K562 (cell line): Measurements from ENCODE around the gene MYCBPAP. TPM values are rescaled to one million over a fixed set of nuclear protein-coding genes. Genes with fewer than 3 reads are reported as not detected.

Source experiments
- ATAC-seq: fragments of 200-7000 bp; cut with Tn5 transposase; 3 replicates; pipeline ENCODE4 v1.9.1; 2020; ENCODE audit warnings: moderate library complexity
- BruUV-seq: library from RNA; stranded (reverse); fragments of 400-500 nt; replicated peaks from 2 replicates; lab custom pipeline; 2021; lab: Mats Ljungman, UMichigan
- CTCF ChIA-PET: fragments of 300-600 bp; formaldehyde crosslinking; extraction: SDS; loops from one replicate; lab custom pipeline; 2021; ENCODE audit warnings: low intra/inter-chr PET ratio; lab: Yijun Ruan, JAX
- POLR2A ChIA-PET: fragments of 300-600, 350-650 bp; sonication (Branson Sonifier 250); formaldehyde crosslinking; extraction: SDS; loops from one replicate; lab custom pipeline; 2021; ENCODE audit warnings: antibody characterized with exemption, inconsistent platforms; lab: Yijun Ruan, JAX
- DNase-seq, 4 experiments: peaks; one replicate each; pipeline versions ENCODE4 v3.0.0 to v3.0.0-alpha.2; 2011 to 2018; ENCODE audit warnings: low spot score in 3 of 4, mixed read lengths in 3 of 4; ENCODE audit errors: extremely low read depth in 1 of 4
- FAIRE-seq: peaks from 2 replicates; lab custom pipeline; 2011; peaks lifted over from hg19 to GRCh38; lab: Jason Lieb, UNC
- H2AFZ ChIP-seq: 2 replicates; pipeline ENCODE4 v1.6.0; 2011; ENCODE audit warnings: low read depth, low read length, control low read depth, inconsistent platforms
- H3K27ac ChIP-seq: fragments of 200-600 bp; 3 replicates; pipeline ENCODE4 v1.8.0; 2011; ENCODE audit warnings: low read depth, mild to moderate bottlenecking, control low read depth, inconsistent platforms, low read length, moderate library complexity, mixed read lengths; ENCODE audit errors: extremely low read depth
- H3K27me3 ChIP-seq, 2 experiments: fragments of 300-600 bp in 1 of 2; 2 replicates in 1 of 2; 3 replicates in 1 of 2; pipeline versions ENCODE4 v1.6.0 to v1.8.0; 2011; ENCODE audit warnings: inconsistent platforms in 2 of 2, low read length in 2 of 2, mild to moderate bottlenecking in 1 of 2, mixed read lengths in 1 of 2, moderate library complexity in 1 of 2; ENCODE audit not compliant: control insufficient read depth in 2 of 2, insufficient read depth in 2 of 2
- H3K36me3 ChIP-seq: fragments of 300-600 bp; 3 replicates; pipeline ENCODE4 v1.8.0; 2011; ENCODE audit warnings: mild to moderate bottlenecking, low read length, inconsistent platforms; ENCODE audit not compliant: control insufficient read depth, insufficient read depth
- H3K4me1 ChIP-seq, 2 experiments: fragments of 200-600 bp in 1 of 2; replicated peaks in 1 of 2; 2 replicates in 1 of 2; 3 replicates in 1 of 2; pipeline versions ENCODE4 v1.5.1 to v1.8.0; 2011; ENCODE audit warnings: inconsistent platforms in 2 of 2, low read length in 2 of 2, mild to moderate bottlenecking in 1 of 2, mixed read lengths in 1 of 2, moderate library complexity in 1 of 2; ENCODE audit not compliant: control insufficient read depth in 2 of 2, insufficient read depth in 2 of 2
- H3K4me2 ChIP-seq: 2 replicates; pipeline ENCODE4 v1.6.1; 2011; ENCODE audit warnings: low read length, control low read depth, inconsistent platforms, mixed read lengths; ENCODE audit not compliant: insufficient read depth
- H3K4me3 ChIP-seq: fragments of 200-600 bp; sonication (generic), shearing (Covaris generic); 2 replicates; pipeline ENCODE4 v1.5.1; 2016; ENCODE audit warnings: control low read depth, inconsistent platforms
- H3K79me2 ChIP-seq: fragments of 200-600 bp; 3 replicates; pipeline ENCODE4 v1.8.0; 2011; ENCODE audit warnings: low read length, inconsistent platforms; ENCODE audit not compliant: control insufficient read depth, insufficient read depth
- H3K9ac ChIP-seq, 2 experiments: 2 replicates each; pipeline versions ENCODE4 v1.6.0 to v1.6.1; 2011; ENCODE audit warnings: low read depth in 2 of 2, low read length in 2 of 2, control low read depth in 1 of 2, inconsistent platforms in 1 of 2, mild to moderate bottlenecking in 1 of 2, mixed read lengths in 1 of 2; ENCODE audit not compliant: insufficient read depth in 1 of 2
- H3K9me1 ChIP-seq: one replicate; pipeline ENCODE4 v1.6.0; 2011; ENCODE audit warnings: inconsistent platforms, mild to moderate bottlenecking, low read length, moderate library complexity; ENCODE audit not compliant: control insufficient read depth, insufficient read depth
- H3K9me3 ChIP-seq: replicated peaks from 2 replicates; pipeline ENCODE4 v1.5.1; 2011; ENCODE audit warnings: low read depth, low read length, inconsistent platforms; ENCODE audit not compliant: control insufficient read depth, insufficient read depth
- H4K20me1 ChIP-seq: replicated peaks from 2 replicates; pipeline ENCODE4 v1.6.1; 2011; ENCODE audit warnings: low read length, inconsistent platforms, mixed read lengths; ENCODE audit not compliant: control insufficient read depth, insufficient read depth
- GTF2F1 ChIP-seq: IDR thresholded peaks from 2 replicates; pipeline ENCODE4 v1.6.1; 2011; ENCODE audit warnings: low read depth, low read length, improper control_type of control experiment
- POLR2AphosphoS5 ChIP-seq: IDR thresholded peaks from 2 replicates; pipeline ENCODE4 v1.6.1; 2011; ENCODE audit warnings: mild to moderate bottlenecking, low read depth, low read length, moderate library complexity; ENCODE audit not compliant: control insufficient read depth, insufficient read depth
- POU5F1 ChIP-seq: fragments of 150-350 bp; IDR thresholded peaks from 2 replicates; pipeline ENCODE4 v1.6.1; 2014; ENCODE audit warnings: borderline replicate concordance, low read length, low read depth, mild to moderate bottlenecking; ENCODE audit not compliant: partially characterized antibody
- RBM25 ChIP-seq: fragments of 200-400 bp; formaldehyde crosslinking; IDR thresholded peaks from 2 replicates; pipeline ENCODE4 v1.6.1; 2018; ENCODE audit warnings: low read length, low read depth, moderate library complexity; ENCODE audit not compliant: severe bottlenecking
- WGBS: fragments of 100-300 bp; shearing (Covaris generic); methylation state at CpG from one replicate; pipeline ENCODE4 v1.1.6; 2016; ENCODE audit warnings: low coverage, mixed read lengths; ENCODE audit not compliant: insufficient coverage; ENCODE audit errors: missing lambda C conversion rate; 5-methylcytosine and 5-hydroxymethylcytosine counted together
- in situ Hi-C: fragments of 300-500 bp; cut with MboI; formaldehyde crosslinking; loops from 4 replicates; pipeline ENCODE4 v1.15.0; 2018; ENCODE audit warnings: inconsistent platforms, mixed read lengths
- intact Hi-C: fragments of 100-400 bp; cut with micrococcal nuclease; formaldehyde crosslinking; loops from 2 replicates; pipeline ENCODE4 v1.14.2; 2022
- polyA plus RNA-seq, 8 experiments: library from polyadenylated mRNA; depleted of rRNA in 4 of 8; stranded (reverse) in 5 of 8; unstranded in 3 of 8; fragments of >200 nt; fragmentation: Nextera tagmentation in 2 of 8; fragmentation: Illumina TruSeq in 1 of 8; extraction: Ambion mirVana in 2 of 8; extraction: Trizol in 1 of 8; gene quantifications; 2 replicates each; pipeline versions ENCODE4 v1.2.1 to v1.2.3, GENCODE V29; 2011 to 2014; ENCODE audit warnings: inconsistent platforms in 1 of 8, missing spikeins in 1 of 8
- total RNA-seq, 7 experiments: library from RNA; depleted of rRNA in 6 of 7; stranded (reverse); fragments of >200 nt in 6 of 7; fragmentation: Illumina TruSeq in 2 of 7; extraction: Trizol in 2 of 7; gene quantifications; 2 replicates each; pipeline versions ENCODE4 v1.2.1 to v1.2.3, GENCODE V29; 2011 to 2021; ENCODE audit warnings: low replicate concordance in 1 of 7

The MYCBPAP gene
- total and polyA plus RNA-seq, 9 of the 15 experiments (the other 6 are each of a cell fraction or from before 2014, with no cell fraction given), result not detected

- FAIRE-seq, result no peak
- H3K9me1 ChIP-seq, result no peaks in the 10 kb centered on the region
- peak overlapping the region in 1 of 2 experiments; percentile 20; a peak in 1 of 4 replicates for H3K9ac ChIP-seq
- no peaks in the 10 kb centered on the region for H3K36me3 ChIP-seq
- WGBS, result 46% methylated on average over 10 of the region's 20 CpGs
- H3K27ac ChIP-seq, result no peak overlapping the region
- no peak for ATAC-seq
- peaks cover 9 to 39% of the 10 kb centered on the region in 2 experiments; a peak in 4 of 5 replicates for H3K27me3 ChIP-seq
- H2AFZ ChIP-seq, result no peak overlapping the region
- H4K20me1 ChIP-seq, result peaks cover 12% of the 10 kb centered on the region; the same call in 1 of the 2 replicates
- no TSS peak for BruUV-seq
- no peaks in the 10 kb centered on the region for H3K9me3 ChIP-seq
- CTCF ChIA-PET, result no interaction called here
- no peaks in the 10 kb centered on the region for H3K79me2 ChIP-seq
- intact Hi-C loops (no loop called here), in situ Hi-C loops (no loop called here)
- no peak overlapping the region for H3K4me3 ChIP-seq
- peaks cover 6 to 61% of the 10 kb centered on the region in 2 experiments; a peak in 4 of 5 replicates for H3K4me1 ChIP-seq
- H3K4me2 ChIP-seq, result no peak overlapping the region
- TF ChIP-seq POLR2AphosphoS5, result no peak
- no peak for TF ChIP-seq RBM25
- TF ChIP-seq GTF2F1, result no peak
- no peak for TF ChIP-seq POU5F1
- DNase-seq, result no peak
- POLR2A ChIA-PET, result interaction anchor here (0.6 to 1.0 kb wide), 3 partner anchors 7 to 328 kb away, joined by 3 read pairs; partner anchors contain the start of gene TOB1
Observed at GRCh38 chr17:50537721-50538548, 29.7 kb downstream of the MYCBPAP start.
